GM19043 (cell line): Measurements from ENCODE around the gene TRIM65.

Experiments
- ATAC-seq: cut with Tn5 transposase; IDR thresholded peaks from one replicate; pipeline ENCODE4 v1.9.1; 2021; ENCODE audit warnings: low read depth; ENCODE audit not compliant: unreplicated experiment

Gene TRIM65

GRCh38 chr17:75839942-75840798, 56.6 kb downstream of the TRIM65 start:
- ATAC-seq: no peak
